Stimulated activated CD8-positive, alpha-beta memory T cell treated with anti-CD3 and anti-CD28 coated beads, Interleukin-7, amount 100 ng/mL, for 24 hours (primary cell): ENCODE data around the gene VENTX.

ENCODE experiments used
- DNase-seq: peaks from one replicate; pipeline ENCODE4 v3.0.0-alpha.2; 2020; ENCODE audit warnings: low read depth

The VENTX gene

GRCh38 chr10:133201948-133202725, 35.5 kb upstream of the VENTX start:
- no peak for DNase-seq

- no peak for DNase-seq
These were observed 34.6 kb upstream of the VENTX start for GRCh38 chr10:133202778-133203651.

- no peak for DNase-seq
These were observed 33.9 kb upstream of the VENTX start for GRCh38 chr10:133203652-133204195.

GRCh38 chr10:133204226-133205015, 33.2 kb upstream of the VENTX start:
- DNase-seq: no peak

- no peak for DNase-seq
These were observed 32.5 kb upstream of the VENTX start for GRCh38 chr10:133205146-133205545.

GRCh38 chr10:133206356-133207040, 31.2 kb upstream of the VENTX start:
- DNase-seq: no peak

- no peak for DNase-seq
These were observed 30.5 kb upstream of the VENTX start for GRCh38 chr10:133207041-133207600.

- no peak for DNase-seq
These were observed 30.0 kb upstream of the VENTX start for GRCh38 chr10:133207627-133208026.

GRCh38 chr10:133208466-133208865, 29.2 kb upstream of the VENTX start:
- no peak for DNase-seq

GRCh38 chr10:133209117-133209516, 28.5 kb upstream of the VENTX start:
- no peak for DNase-seq

- no peak for DNase-seq
These were observed 28.0 kb upstream of the VENTX start for GRCh38 chr10:133209641-133210040.

GRCh38 chr10:133210398-133211140, 27.1 kb upstream of the VENTX start:
- no peak for DNase-seq

- no peak for DNase-seq
These were observed 26.4 kb upstream of the VENTX start for GRCh38 chr10:133211141-133211830.

- DNase-seq: no peak
These were observed 25.4 kb upstream of the VENTX start for GRCh38 chr10:133211959-133212852.

GRCh38 chr10:133212853-133213494, 24.7 kb upstream of the VENTX start:
- DNase-seq: no peak

GRCh38 chr10:133213641-133214467, 23.8 kb upstream of the VENTX start:
- DNase-seq: no peak
